GM21619 (cell line): ENCODE results near the gene IBA57.
"Not testable (repeated sequence)": the region's sequence is repeated elsewhere in the genome, so short reads cannot be mapped to it uniquely, and the experiment has no call there.

Experiments used
- ATAC-seq: cut with Tn5 transposase; IDR thresholded peaks from one replicate; pipeline ENCODE4 v1.9.1; 2021; ENCODE audit not compliant: unreplicated experiment

Gene IBA57

DNA sequence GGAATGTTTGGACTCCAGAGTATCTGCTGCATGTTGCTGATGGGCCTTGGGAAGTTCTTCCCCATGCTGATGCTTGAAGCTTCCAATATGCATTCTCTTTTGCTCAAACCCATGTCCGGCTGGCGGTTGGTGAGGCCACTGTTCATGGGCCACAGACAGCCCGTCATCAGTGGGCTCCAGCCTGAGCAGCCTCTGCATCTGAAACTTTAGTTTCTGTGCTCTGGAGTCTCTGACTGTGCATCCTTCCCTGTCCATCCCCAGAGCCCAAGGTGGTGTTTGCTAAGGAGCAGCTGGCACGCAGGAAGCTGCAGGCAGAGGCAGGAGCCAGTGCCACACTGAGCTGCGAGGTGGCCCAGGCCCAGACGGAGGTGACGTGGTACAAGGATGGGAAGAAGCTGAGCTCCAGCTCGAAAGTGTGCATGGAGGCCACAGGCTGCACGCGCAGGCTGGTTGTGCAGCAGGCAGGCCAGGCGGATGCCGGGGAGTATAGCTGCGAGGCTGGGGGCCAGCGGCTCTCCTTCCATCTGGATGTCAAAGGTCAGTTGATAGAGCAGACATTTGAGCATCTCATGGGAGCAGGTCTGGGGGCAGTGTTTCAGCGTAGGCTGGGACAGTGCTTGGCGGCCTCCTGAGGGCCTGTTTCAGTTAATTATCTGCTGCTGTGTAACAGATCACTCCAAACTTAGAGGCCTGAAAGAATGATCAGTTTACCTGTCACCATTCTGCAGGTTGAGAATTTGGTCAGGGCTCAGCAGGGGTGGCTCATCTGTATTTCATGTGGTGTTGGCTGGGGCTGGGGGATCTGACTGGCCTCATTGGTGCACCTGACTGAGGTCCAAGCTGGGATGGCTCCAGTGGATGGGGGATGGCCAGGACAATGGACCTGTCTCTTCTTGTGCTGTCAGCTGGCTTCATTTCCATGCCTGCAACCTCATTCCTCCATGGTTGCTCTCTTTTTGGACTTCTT, 58.9 kb downstream of the IBA57 start:
- ATAC-seq, result no peak

GRCh38 chr1:228225165-228225710, 59.6 kb downstream of the IBA57 start:
- no peak for ATAC-seq

- no peak for ATAC-seq
These were observed 60.1 kb downstream of the IBA57 start for GRCh38 chr1:228225740-228226139.

DNA sequence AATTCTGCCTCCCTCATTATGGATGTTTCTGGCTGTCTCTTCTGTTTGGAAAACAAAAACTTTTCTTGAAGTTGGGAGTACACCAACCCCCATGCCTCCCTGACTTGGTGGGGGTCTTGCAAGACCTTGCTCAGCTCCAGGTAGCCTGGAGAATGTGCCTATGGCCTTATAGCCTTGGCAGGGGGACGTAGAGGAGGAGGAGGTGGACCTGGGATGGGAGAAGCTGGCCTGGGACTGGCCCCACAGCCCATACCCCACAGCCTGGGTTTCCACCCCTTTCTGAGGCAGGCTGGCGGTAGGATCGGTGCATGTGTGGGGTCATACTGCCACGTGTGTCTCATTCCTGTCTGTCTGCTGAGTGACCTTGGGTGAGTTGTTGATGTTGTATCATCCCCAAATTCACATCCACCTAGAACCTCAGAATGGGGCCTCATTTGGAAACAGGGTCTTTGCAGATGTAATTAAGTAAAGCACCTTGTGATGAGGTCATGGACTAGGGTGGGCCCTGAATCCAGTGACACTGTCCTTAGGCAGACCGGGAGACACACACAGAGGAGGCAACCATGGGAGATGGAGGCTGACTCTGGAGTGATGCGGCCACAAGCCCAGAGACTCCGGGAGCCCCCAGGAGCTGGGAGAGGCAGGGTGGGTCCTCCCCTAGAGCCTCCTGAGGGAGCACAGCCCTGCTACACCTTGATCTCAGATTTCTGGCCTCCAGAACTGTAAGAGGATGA, 60.7 kb downstream of the IBA57 start:
- ATAC-seq, result no peak

- ATAC-seq, result no peak
These were observed 61.6 kb downstream of the IBA57 start for GRCh38 chr1:228226956-228227791.

- not testable (repeated sequence) for ATAC-seq
These were observed 62.5 kb downstream of the IBA57 start for GRCh38 chr1:228228147-228228546.

GRCh38 chr1:228228601-228229074, 63.0 kb downstream of the IBA57 start:
- ATAC-seq, result no peak

DNA sequence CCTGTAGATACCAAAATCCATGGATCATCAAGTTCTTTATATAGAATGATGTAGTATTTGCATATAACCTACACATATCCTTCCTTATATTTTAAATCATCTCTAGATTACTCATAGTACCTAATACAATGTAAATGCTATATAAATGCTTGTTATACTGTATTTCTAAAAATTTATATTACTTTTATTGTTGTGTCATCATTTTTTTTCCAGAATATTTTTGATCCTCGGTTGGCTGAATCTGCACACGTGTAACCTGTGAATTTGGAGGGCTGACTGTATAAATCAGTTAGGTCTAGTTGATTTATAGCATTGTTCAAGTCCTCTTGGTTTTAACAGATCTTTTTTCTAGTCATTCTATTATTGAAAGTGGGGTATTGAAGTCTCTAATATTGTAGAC, 65.6 kb downstream of the IBA57 start:
- ATAC-seq, result no peak
